NCI-H187 treated with DMSO at 0.1 percent for 48 hours (cell line): Measurements from ENCODE around the gene SERPINE3.

Experiments
- DNase-seq: peaks from one replicate; lab custom pipeline; 2025; lab: John Stamatoyannopoulos, UW

Gene SERPINE3

GRCh38 chr13:51328488-51328887 lies 11.0 kb upstream of the SERPINE3 start:
- DNase-seq: no peak

GRCh38 chr13:51329606-51330005 lies 9.9 kb upstream of the SERPINE3 start:
- DNase-seq: no peak

DNA sequence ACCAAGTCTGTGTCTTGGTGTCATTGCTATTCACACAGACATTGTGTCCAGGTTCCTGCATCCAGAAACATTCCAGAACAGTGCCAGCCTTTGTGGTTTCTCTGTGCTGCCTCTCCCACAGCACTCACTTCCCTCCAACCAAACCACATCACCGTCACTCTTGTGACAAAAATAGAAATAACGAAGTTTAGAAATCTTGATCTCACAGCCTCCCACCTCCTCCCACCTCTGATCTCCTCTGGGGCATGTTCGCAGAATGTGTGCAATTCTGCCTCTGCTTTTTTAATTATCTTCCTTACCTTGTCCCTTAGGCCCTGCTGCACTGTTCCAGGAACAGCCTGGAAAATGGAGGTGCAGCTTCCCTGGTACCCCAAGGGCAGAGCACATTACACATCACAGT lies 8.7 kb upstream of the SERPINE3 start:
- no peak for DNase-seq

DNA sequence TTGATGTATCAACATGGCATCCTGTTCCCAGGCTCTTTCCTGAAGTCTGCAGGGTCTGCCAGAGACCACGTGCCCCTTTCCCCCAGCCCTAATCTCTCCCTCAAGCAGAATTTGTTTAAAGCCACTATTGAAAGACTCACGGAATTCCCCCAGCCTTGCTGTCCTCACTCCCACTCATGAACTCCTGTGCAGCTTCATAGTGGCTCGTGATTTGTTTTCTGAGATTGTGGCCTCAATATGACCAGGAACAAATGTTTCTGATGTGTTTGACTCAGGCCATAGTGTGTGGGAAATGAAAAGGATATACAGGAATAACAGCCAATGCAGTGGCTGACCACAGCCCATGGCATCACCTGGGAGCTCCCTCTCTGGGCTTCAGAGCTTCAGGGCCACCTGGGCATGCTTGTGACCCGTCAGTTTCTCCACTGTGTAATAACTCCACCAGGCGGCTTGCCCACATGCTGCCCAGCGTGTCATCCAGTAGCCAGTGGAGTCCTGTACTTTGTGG lies 8.1 kb upstream of the SERPINE3 start:
- no peak for DNase-seq

DNA sequence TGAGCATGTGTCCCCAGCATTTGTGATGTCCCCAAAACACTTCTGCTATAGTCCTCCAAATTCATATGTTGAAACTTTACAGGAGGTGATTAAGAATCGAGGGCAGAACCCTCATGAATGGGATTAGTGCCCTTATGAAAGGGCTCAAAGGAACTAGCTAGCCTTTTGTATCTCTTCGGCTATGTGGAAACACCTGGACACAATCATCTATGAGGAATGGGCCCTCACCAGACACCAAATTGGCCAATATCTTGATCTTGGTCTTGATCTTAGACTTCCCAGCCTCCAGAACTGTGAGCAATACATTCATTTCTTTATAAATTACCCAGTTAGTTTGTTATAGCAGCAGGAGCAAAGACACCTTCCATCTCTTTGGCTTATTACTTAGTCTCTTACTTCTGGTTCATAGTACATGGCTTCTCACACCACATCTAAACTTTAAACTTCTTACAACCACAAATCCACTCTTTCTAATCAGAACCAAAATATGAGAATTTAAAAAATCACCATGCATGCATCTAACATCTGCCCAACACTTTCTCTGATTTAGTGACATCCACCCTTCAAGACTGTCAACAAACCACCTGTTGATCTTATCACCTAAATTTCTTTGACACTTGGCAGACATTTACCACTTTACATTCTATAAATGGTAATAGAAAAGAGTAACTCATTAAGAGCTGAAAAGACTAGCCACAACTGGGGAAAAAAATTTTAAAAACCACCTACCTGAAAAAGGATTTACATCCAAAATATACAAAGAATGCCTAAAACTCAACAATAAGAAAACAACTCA lies 6.7 kb upstream of the SERPINE3 start:
- DNase-seq: no peak

DNA sequence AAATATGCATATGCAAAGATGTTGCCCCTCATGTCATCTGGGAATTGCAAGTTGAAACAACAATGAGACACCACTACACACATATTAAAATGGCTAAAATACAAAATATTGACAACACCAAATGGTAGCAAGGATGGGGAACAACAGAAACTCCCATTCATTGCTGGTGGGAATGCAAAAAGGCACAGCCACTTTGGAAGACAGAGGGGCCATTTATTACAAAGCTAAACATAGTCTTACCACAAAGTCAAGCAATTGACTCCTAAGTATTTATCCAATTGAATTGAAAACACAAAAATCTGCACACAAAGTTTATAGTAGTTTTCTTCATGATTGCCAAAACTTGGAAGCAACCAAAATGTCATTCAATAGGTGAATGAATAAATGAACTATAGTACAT lies 6.1 kb upstream of the SERPINE3 start:
- no peak for DNase-seq

DNA sequence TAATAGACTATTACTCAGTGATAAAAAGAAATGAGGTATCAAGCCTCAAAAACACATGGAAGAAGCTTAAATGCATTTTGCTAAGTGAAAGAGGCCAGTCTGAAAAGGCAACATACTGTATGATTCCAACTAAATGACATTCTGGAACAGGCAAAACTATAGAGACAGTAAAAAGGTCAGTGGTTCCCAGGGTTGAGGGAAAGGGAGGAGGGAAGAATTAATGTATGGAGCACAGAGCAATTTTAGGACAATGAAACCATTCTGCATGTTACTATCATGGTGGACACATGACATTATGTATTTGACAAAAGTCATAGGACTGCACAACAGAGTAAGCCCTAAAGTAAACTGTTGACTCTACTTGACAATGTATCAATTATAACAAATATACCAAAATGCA lies 5.7 kb upstream of the SERPINE3 start:
- DNase-seq: no peak

- no peak for DNase-seq
Measured at GRCh38 chr13:51336746-51337145, 2.7 kb upstream of the SERPINE3 start.

- DNase-seq: no peak
Measured at GRCh38 chr13:51339952-51340732, 651 bp downstream of the SERPINE3 start.

- no peak for DNase-seq
Measured at GRCh38 chr13:51341232-51341631, 1.7 kb downstream of the SERPINE3 start.

GRCh38 chr13:51341791-51342190 lies 2.3 kb downstream of the SERPINE3 start:
- no peak for DNase-seq

- DNase-seq: no peak
Measured at GRCh38 chr13:51342706-51343105, 3.2 kb downstream of the SERPINE3 start.

DNA sequence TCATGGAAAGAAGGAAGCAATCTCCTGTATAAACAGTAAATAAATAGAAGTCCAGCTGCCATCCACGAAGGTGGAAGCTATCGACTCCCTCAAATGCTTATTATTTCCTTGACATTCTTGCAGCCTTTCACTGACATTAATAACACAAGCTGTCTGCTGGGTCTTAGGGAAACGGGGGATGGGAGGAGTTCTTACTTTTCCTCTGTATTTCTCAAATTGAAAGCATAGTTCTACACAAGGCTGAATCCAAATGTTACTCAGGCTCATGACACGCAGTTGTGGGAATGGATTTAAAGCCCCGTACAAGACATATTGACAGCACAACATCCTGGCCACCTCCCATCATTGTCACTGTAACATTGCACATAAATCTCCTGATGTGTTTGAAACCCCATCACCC lies 4.0 kb downstream of the SERPINE3 start:
- no peak for DNase-seq

- DNase-seq: no peak
Measured at GRCh38 chr13:51346397-51346796, 6.9 kb downstream of the SERPINE3 start.

GRCh38 chr13:51347099-51347498 lies 7.6 kb downstream of the SERPINE3 start:
- no peak for DNase-seq

GRCh38 chr13:51348069-51348967 lies 8.8 kb downstream of the SERPINE3 start:
- no peak for DNase-seq

- DNase-seq: no peak
Measured at GRCh38 chr13:51349016-51349415, 9.5 kb downstream of the SERPINE3 start.

DNA sequence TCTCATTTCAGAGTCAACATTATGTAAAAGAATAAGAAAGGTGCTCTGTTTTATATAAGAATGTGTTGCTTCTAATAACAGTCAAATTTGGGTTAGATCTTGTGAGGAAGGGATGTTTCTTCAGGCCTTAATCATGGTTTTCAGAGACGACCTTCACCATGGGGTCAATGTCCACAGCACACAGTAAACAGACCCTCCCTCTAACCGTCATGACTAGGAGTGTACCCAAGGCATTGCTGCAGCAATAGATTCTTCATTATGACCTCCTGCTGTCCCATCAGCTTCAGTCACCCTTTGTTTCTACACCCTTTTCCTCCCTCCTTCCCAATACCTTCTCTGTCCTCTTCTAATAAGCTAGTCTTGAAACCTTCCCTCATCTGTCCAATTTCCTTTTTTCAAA lies 15.7 kb downstream of the SERPINE3 start:
- DNase-seq: no peak

DNA sequence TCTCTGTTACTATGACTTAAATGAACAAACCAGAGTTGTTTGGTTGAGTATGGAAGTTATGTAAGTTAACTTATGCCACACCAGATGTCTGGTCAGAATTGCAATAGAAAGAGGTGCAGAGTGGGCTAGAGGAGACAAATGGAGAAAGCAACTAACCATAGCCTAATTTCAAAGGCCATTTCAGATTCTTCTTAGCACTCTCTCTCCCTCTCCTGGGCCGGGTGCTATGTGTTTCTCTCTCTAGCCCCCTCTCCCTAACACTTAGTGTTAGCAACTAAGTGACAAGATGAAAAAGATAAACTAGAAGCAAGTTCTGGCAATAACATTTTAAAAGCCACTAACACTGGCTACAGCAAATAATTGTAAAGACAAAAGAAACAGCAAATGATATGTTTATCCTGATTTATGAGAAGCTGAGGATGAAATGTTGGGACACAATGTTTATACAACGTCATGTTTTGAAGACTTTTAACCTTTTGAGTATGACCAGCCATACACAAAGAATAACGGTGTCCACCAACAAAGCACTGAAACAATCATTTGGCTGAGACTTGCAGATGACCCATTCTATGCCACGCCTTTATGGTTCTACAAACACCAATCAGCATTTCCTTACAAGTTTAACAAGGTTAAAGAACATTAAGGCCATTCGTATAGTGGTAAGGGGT lies 18.6 kb downstream of the SERPINE3 start:
- DNase-seq: no peak

DNA sequence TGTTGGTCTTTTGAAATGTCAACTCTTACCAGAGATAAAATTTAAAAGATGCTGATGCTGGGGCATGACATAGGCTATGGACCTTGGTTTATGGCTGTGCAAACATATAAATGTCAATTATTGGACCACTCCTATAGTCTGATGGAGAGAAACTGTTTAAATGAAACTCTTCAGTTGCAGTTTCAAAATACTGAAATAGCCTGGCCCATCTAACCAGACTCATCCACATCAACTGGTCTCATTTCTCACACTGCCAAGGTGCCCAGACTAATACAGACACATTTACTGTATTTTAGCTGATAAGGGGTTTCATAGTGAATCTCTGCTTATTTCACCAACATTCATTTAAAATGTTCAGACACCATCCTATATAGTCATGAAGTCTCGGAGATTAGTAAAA lies 19.9 kb downstream of the SERPINE3 start:
- DNase-seq: no peak

- no peak for DNase-seq
Measured at GRCh38 chr13:51360489-51360888, 21.0 kb downstream of the SERPINE3 start.

DNA sequence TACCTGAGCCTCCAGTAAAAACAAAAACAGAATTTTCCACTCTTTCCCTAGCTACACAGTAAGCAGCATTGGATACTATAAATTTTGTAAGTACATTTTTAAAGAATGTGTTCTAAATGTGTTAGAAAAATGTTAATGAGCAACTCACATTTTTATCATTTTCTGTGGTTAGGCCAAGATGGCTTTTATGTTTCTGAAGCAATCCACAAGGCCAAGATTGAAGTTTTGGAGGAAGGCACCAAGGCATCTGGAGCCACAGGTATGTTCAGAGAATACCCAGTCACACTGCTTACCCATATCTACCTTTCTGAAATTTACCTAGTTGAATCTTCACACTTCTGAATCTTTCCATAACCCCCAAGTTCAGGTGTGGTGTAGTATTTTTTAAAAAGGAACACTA lies 21.6 kb downstream of the SERPINE3 start:
- no peak for DNase-seq
